Activated CD8-positive, alpha-beta memory T cell treated with anti-CD3 and anti-CD28 coated beads for 48 hours (primary cell): Measurements from ENCODE around the gene SLC2A13.

Source experiments
- DNase-seq, 3 experiments: peaks; one replicate each; pipeline ENCODE4 v3.0.0-alpha.2; 2020; ENCODE audit warnings: low read depth in 2 of 3, low spot score in 2 of 3

Gene SLC2A13

DNA sequence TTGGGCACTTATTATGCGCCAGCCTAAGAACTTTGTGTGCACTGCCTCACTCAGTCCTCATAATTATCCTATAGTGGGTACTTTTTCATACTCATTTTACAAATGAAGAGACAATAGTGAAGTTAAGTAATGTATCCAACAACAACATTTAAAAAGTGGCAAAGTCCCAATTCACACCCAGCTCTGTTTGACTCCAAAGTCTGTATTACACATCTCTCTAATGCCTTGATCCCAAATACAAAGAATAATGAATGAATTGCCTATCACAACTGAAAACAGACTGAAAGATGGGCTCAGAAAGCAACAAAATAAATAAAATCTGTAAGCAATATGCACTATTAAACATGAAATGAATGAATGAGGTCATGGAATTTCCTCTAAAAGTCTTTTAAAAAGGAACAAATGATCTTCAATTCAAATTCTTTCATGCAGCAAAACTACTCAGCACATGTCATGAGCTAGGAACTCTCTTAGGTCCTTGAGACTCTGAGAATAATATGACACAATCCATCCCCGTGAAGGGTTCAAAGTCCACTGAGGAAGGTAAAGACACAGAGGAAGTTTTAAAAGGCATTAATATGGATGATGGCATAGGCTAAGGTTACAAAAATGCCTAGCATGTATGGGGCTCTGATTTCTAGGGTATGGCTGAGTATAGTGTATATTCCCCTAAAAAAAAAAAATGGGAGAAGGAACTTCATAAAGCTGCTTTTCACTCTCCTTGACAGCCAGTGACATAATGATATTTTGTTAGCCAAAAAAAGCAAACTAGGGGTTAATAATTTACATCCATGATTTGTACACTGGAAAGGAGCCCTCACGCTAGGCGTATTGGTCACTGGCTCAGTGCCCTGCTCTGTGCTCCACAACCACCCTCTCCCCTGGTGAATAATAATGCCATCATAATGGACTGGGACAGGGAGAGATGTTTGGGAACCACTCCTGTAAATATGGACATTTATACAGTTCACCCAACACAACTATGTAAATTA is 103.4 kb downstream of the SLC2A13 start:
- DNase-seq = no peak

DNA sequence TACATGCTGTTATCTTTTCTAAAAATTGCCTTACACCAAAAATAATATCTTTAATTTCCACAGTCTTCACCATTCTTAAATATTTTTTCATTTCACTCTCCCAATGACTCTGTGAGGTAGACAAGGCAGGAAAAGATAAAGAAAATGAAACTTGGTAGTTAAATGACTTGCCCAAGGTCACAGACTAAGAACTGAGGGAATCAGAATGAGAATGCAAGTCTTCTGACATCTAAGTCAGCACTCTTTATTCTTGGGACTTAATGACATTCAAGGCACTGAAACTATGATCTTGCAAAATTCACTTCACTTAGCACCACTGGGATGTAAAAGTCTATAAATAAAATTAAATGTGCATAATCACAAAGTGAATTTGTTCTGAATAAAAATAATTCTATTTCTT is 104.5 kb downstream of the SLC2A13 start:
- DNase-seq = no peak

DNA sequence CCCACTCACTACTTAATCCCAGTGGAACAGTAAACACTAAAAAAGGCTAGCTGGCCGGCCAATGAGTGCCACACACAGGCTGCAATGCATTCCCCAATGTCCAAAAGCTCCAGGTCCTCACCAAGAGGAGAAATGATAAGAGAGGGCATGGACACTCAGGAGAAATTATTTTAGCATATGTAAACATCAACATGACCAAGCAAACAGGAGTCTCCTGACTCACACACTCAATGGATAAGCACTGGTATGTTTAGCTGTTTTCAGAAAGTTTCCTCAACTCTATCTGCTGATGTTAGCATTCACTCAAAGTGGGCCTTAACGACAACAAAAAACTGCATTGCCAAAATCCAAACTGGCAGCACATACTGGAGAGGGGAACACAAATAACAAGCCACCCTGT is 105.0 kb downstream of the SLC2A13 start:
- no peak for DNase-seq

DNA sequence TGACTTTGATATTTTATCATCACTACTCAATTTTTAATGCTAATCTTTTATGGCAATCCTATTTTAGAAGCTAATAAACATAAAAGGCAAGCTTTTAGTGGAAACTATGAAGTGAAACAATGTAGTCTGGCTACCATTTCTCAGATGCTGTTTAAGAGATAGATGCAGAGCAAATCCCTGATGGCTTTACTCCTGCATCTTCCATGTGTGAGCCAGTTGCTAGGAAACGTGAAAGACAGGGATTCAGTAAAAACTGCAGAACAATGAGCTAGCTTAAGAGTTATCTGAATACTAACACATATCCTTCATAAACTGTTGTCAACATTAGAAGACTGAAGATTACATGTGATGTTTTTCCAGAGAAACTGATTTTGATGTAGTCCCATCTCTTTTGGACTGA is 112.6 kb downstream of the SLC2A13 start:
- no peak for DNase-seq

DNA sequence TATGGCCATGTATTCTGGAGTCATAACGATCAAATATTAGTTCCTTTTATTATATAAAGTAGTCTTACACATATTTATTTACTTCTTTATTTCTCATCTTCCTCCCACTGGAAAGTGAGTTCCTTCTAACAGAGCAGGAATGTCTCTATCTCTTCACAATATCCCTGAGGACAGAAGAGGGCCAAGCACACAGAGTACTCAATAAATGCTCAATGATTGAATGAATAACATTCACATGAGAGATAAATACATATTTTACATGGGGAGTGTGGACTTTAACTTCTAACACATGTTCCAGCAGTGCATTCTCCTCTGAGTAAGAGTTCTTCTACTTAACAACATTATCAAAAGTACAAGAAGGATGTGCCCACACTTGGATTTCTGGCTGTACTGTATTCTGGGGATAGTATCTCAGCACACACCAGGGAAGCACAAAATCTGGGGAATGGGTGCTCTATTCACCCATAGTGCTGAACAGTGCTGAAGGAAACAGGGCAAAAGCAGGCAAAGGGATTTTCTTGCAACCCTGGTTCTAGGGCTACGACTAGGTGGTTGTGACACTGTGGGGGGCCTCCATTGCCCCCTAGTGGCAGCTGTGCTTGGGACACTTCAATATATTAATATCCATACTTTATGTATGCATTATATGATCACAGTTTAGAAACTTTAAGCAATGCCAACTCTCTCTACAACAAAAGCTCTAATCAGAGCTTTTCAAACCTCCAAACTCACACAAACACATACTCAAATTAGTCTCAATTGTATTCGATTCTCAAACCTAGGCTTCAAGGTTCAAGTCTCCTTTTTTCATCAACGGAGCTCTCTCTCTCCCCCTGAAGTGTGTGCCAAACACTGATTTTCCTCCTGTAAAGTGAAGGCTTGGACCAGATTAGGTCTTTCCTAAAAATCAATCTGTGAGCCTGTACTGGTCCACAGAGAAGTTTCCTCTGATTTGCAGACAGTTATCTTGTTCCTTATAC is 115.5 kb downstream of the SLC2A13 start:
- peak in 1 of 3 experiments; percentile 9 for DNase-seq

DNA sequence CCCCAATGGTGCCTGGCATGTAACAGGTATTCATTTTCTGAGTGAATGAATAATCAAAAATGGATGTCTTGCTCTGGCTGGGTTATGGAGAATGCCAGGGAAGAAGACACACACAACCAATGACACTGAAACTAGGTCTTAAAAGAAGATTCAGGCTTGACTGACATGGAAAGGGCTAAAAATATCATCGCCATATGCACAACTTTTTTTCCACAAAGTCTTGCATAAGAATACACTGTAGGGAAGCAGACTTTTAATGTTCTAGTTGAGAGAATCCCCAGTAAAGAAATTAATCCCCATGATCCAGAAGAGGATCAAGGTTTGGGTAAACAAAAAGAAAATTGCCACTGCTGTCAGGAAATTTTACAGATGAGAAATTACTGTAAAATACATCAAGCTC is 116.4 kb downstream of the SLC2A13 start:
- no peak for DNase-seq

DNA sequence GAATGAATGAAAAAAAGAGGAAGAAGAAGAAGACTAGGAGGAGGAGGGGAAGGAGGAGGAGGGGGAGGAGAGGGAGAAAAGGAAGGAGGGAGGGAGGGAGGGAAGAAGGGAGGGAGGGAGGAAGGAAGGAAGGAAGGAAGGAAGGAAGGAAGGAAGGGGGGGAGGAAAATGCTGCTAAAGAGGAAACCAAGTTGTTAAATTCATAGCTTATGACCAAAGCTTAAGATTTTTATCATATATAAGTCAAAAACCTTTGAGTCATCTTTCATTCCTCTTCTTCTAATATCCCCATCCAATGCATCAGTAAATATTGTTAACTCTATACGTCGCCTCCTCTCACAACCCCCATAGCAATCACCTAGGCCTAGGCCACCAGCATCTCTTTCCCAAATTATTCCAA is 117.3 kb downstream of the SLC2A13 start:
- no peak for DNase-seq

DNA sequence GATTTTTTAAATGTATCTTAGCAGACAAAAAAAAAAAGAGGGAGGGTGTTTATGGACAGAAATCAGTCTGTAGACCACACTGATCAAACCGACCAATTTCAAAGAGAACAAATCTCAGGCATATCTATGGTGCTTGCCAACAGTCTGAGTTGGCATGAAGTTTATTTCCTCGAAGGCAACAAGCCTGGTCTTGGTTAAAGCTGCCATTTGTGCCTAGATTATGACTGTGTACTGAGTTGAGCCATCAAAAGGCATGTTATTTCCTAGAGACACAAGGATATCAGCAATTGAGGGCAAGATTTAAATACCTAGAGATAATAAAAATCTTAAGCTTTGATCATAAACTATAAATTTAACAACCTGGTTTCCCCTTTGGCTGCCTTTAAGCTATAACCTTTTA is 119.2 kb downstream of the SLC2A13 start:
- DNase-seq = no peak

DNA sequence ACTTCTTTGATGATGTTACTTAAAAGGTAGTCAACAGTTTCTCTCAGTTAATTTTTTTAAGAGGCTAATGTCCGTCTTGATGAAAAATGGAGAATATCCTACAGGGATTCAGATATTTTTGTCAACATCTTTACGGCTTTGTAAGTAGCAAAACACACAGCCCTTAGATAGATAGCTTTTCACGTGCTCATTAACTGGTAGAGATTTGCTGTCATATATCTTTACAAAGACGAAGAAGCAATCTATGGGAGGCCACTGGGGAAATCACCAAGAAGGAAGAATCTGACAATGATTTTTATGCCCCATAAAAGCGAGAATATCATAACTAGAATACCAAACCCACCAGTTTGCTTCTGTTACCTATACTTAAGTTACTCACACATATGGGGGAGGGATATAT is 121.2 kb downstream of the SLC2A13 start:
- no peak for DNase-seq

DNA sequence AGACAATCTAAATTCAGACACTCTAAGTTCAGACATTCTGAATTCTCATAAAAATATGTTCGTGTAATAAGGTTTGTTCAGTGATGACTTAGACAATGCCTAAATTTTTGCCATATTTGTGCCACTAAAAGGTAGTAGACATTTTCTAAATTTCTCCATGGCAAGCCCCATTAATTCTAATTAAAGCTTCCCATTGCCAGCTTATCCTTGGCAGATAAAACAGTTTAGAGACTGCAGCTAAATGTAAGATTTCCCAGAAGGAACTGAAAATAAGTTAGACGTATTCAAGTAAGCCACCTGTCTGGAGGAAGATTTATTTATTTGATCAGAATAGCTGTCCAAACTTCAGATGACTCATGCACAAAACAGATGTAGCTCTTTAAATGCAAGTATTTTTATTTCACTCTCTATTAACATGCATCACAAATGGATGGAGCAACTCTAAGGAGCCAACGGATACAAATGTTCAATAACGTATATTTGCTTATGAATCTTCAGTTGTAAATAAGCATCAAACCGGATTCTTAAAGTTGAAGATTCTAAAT is 130.4 kb downstream of the SLC2A13 start:
- no peak for DNase-seq

DNA sequence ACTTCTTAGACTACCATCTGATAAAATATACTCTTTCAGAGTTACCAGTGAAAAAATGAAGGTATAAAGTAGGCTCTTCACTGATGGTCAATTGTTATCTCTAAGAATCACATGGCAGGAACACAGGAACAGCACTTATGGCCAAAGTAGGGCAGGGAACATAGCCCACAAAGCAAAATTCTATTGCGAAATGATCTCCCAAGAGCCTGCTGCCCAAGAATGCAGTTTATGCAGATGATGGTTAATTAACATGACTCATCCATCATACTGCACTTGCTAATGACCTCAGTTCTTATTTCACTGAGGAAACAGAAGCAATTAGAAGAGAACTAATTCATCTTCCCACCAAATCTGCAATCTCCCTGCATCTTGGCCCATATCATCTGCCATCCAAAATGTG is 133.8 kb downstream of the SLC2A13 start:
- DNase-seq = no peak

DNA sequence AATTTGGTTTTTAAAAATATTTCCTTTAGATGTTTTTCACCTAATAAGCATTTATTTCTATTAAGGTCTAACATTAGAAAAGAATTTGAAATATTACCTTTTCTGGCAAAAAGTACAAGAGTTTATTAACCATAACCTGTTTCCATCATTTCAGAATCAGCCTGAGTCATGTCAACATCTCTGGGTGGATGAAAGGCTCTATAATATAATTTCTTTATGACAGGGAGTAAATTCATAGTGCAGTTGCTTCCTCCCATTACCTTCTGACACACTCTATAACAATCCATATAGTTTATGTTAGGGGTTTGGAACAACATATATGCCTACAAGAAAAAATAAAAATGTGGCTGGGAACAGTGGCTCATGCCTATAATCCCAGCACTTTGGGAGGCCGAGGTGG is 134.5 kb downstream of the SLC2A13 start:
- DNase-seq = no peak

DNA sequence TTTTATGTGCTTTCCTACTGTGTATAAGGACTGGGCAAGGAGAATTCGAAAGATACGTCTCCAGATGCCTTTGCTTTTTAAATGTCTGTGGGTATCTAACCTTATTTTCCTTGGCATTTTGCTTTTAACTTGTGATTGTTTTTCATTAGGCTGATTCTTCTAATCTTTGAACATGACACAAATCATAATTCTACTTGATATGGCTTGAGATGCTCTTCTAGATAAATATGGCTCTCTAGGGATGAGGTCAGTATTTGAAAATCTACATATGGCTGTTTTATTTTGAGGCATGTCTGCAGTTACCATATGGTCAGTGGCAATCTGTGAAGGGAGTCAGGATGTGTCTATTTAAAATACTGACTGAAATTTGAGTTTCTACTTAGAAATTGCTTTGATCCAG is 139.2 kb downstream of the SLC2A13 start:
- DNase-seq = no peak

DNA sequence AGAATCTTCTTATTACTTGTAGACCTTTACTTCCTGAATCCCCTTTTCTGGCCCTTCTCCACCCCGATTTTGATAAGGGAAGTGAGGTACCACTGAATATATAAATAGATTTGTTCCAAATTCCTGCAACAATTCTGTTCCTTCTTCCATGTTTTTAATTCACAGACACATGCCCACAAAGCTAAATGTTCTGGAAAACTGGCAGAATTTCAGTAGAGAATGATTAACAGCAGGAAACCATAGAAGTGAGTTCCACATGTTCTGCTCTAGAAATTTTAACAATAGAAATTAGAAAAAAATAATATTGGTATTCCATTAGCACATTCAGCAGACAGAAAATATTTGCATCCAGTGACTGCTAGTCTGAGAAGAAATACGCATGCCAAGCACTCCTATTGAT is 139.6 kb downstream of the SLC2A13 start:
- DNase-seq = no peak

DNA sequence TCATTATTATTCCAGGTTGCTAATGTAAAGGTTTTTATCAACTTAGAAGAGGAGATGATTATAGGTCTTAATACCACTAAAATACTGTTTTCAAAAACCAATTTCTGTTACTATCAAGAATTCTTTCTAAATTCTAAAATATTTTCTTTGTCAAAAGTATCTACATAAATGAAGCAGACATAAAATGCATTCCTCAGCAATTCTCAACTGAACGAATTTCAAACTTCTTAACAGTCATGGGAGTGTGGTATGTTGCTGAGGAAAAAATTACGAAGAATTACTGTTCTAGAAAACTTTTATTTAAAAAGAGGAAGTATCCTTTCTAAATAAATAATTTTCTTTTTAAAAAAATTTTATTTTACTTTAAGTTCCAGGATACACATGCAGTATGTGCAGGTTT is 146.4 kb downstream of the SLC2A13 start:
- no peak for DNase-seq

DNA sequence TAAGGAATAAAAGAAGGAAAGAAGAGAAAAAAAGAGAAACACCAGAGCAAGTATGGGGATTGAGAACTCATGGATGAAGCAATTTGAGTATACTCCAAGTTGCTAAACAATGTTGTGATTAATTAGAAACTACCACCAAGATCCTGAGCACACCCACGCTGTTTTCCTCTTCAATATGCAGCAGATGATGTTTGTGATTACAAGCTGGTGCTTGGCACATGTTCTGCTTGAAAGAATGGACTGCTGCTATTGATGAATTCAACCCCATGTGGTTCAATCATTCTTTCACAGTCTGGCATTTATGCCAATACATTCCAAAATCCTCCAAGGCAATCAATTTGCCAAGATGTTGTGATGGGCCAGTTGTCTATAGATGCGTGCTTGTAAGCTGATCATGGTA is 146.8 kb downstream of the SLC2A13 start:
- DNase-seq = no peak

DNA sequence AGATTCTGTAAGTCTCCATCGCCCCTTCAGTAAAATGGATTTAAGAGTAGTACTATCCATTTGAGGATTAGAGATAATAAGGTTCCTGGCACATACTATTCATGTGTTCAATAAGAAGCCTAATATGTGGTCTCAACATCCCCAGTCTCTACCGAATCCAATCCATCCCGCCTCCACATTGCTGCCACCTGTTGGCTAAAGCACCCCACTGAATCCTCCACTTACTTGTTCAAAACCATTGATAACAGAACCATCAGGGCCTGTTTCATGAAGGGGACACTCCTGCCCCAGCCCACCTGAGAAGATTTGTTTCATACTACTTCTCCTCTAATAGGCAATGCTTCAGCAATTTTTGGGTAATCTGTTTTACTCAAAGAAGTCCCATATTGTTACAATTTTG is 147.5 kb downstream of the SLC2A13 start:
- no peak for DNase-seq

DNA sequence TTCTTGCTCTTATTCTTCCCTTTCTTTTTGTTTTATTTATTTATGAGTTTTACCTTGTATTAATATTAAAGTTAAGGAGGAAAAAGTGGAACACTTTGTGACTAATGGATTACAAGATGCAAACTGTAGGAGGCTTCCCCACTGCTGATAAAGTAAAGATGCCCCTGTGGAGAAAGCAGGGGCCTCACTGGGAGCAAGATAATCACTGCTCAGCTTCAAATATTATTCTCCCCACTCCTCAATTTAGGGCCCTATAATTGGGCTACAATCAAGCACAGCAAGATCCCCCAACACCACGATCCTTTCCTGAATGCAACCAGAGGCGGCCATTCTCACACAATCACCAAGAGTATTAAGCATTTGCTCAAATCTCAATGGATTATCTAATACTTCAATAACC is 149.2 kb downstream of the SLC2A13 start:
- DNase-seq = no peak

DNA sequence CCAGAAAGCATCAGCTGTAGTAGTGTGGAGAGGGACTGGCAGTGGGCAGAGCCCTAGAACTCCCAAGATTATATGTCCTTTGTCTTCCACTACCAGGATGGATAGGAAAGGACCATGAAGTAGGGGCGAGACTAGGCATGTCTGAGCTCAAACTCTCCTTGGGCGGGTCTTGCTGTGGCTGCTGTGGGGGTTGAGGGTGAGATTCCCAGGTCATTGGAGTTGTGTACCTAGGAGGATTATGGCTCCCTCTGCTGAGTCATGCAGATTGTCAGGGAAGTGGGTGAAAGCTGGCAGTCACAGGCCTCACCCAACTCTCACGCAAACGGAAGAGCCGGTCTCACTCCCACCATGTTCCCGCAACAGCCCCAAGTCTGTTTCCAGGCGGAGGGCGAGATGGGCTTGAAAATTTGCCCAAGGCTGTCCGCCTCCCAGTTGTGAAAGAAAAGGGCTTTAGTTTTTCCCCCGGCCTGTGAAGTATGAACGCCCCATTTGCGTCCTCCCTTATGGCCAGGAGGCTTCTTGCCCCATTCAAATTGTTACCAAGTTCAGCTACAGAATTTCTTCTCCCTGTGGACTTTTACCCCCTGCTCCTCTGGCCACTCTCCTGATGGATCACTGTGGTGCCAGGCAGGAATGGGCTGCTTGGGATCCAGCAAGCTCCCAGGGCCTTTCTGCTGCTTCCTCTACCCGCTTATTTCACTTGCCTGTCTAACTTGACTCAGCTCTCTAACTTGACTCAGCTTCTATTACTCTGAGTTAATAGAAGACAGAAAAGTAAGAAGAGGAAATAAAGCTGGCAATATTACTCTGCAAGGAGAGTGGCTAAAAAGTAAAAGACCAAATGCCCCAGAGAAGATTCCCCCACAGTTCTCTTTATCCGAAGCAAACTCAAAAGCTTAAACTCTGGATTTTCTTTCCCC is 159.3 kb downstream of the SLC2A13 start:
- no peak for DNase-seq

DNA sequence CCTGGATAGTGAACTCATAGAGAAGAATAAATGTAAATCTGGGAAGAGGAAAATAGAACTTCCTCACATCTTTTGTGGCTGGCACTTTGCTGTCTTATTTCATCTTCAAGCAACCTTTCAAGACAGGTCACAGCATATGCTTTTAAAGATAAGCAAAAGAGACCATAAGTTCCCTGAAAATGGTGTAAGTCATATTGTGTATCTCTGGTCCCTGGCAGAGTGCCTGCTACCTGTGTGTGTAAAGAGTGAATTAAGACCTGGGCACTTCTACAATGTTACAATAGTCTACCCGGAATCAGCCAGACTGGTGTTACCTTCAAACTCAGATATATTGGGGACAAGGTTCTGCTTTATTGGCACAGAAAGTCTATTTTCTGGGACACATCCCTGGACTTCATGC is 168.8 kb downstream of the SLC2A13 start:
- no peak for DNase-seq

DNA sequence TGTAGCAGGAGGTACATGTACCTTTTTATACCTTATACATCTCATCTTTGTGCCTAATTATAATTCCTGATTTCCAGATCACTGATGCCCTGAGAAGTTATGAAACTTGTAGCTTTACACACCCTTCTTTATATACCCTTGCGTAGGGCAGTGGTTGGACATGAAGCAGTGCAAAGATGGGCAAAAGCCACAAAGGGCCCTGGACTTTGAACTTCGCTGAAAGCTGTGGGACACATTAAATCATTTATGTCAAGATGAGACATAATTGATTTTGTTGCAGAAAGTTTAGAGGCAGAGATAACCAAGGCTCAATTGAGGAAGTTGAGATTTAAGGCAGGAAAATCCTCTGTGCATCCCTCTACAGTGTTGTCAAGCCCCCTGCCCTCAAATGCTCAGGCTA is 170.0 kb downstream of the SLC2A13 start:
- DNase-seq = no peak
